ENCODE results near the gene CRELD1.
A peak's percentile ranks its signal among the peaks of the same experiment; 100 is the strongest.

Gene CRELD1

GRCh38 chr3:9986230-9986725 is 52.6 kb downstream of the CRELD1 start:
- H3K4me3 Mint-ChIP-seq, result peak overlapping the region; percentile 96
- H3K27me3 Mint-ChIP-seq (ENCODE audit: low read depth), result no peaks in the 10 kb centered on the region
- peaks cover 2% of the 10 kb centered on the region for H3K36me3 Mint-ChIP-seq (ENCODE audit: low read depth)
- peaks cover 22% of the 10 kb centered on the region for H3K4me1 Mint-ChIP-seq (ENCODE audit: low read depth)
- peak overlapping the region; percentile 98 for H3K27ac Mint-ChIP-seq
- H3K9me3 Mint-ChIP-seq, result no peaks in the 10 kb centered on the region

- H3K9me3 Mint-ChIP-seq, result no peaks in the 10 kb centered on the region
- peaks cover 6% of the 10 kb centered on the region for H3K4me1 Mint-ChIP-seq (ENCODE audit: low read depth)
- H3K27me3 Mint-ChIP-seq (ENCODE audit: low read depth), result no peaks in the 10 kb centered on the region
- H3K27ac Mint-ChIP-seq, result peak overlapping the region; percentile 45
- H3K36me3 Mint-ChIP-seq (ENCODE audit: low read depth), result peaks cover 9% of the 10 kb centered on the region
- H3K4me3 Mint-ChIP-seq, result no peak overlapping the region
Observed at GRCh38 chr3:9994086-9994844, 60.6 kb downstream of the CRELD1 start.

All from T-helper 1 cell treated with Interleukin-12 subunit alpha and Interleukin-12 subunit beta and Interleukin-4 antibody, amounts not matched to agents 30 μg/mL and 1 μg/mL, for 36 hours (primary cell).